ENCODE data around the gene NR2F6.

- TF ChIP-seq CSRNP3 (CRISPR knock-in tag; IDR thresholded peaks at IDR 0.05) (no peak), CSDC2 (CRISPR knock-in tag; IDR thresholded peaks at IDR 0.05) (no peak), ARNTL (CRISPR knock-in tag; IDR thresholded peaks at IDR 0.05; ENCODE audit: borderline replicate concordance, low read depth) (no peak), ZFP3 (CRISPR knock-in tag; IDR thresholded peaks at IDR 0.05) (no peak), GLIS3 (CRISPR knock-in tag; IDR thresholded peaks at IDR 0.05) (no peak), OSR1 (CRISPR knock-in tag; IDR thresholded peaks at IDR 0.05) (no peak)
Observed at GRCh38 chr19:17293605-17294004, 47.9 kb upstream of the NR2F6 start.
